Brain pericyte (primary cell): Measurements from ENCODE around the gene TENM4.

Experiments used
- DNase-seq: peaks from one replicate; pipeline ENCODE4 v3.0.0-alpha.2; 2012; ENCODE audit warnings: low read depth, low spot score

The TENM4 gene

DNA sequence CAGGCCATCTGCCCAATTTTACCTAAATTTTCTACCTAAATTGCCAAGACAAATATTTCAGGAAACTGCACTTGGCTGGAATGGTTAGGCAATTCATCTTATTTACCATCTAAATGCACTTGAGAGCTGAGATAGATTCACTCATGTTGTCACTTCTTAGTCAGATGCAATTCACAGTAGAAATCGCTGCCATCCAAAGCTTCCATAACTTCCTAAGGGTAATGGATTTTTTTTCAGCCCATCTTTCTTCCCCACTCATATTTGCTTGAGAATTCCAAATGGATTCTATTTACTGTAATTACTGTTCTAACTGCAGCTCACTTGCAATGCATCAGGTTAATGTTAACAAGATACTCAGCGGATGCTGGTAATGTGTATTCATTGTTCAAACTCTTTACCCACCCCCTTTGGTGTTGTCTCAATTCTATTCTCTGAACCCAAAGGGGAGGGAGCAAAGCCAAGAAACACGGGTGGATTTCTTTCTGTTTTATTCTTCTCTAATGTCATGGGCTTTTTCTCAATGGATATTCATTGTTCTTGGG is 96.0 kb downstream of the TENM4 start:
- DNase-seq, result no peak

- no peak for DNase-seq
These were observed 98.1 kb downstream of the TENM4 start for GRCh38 chr11:79342686-79343085.

GRCh38 chr11:79342236-79342635 is 98.6 kb downstream of the TENM4 start:
- no peak for DNase-seq

DNA sequence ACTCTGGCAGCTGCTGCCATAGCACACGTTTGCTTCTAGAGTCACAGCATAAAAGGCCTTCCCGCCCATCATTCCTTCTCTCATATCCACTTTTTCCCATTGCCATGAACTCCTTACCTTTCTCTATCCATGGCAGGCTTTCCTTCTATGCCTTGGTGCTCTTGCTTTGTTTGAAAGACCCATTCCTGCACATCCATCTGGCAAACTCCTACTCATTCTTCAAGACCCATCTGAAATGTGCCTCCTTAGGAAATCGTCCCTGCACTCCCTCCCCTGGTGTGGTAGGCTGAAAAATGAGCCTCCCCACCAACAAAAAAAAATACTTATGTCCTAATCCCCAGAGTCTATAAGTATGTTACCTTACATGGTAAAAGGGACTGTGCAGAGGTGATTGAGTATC is 100.3 kb downstream of the TENM4 start:
- no peak for DNase-seq

- DNase-seq, result no peak
These were observed 103.9 kb downstream of the TENM4 start for GRCh38 chr11:79336797-79337517.

- no peak for DNase-seq
These were observed 105.1 kb downstream of the TENM4 start for GRCh38 chr11:79335681-79336080.

GRCh38 chr11:79333355-79333754 is 107.5 kb downstream of the TENM4 start:
- DNase-seq, result no peak

DNA sequence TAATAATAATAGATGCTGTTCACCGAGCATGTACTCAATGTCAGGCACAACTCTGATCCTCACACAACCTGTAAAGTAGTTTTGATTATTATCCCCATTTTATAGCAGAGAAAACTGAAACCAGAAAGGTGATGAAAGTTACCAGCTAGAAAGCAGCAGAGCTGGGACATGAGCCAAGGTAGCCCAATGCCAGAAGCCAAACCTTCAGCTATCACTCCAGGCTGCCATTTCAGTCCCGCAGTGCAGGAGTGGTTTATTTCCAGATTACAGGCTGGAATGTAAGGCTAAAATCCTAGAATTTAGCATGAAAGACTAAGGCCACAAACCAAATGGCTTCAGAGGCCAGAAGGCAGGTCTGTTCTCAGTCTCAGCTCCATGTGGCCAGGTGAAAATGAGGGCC is 108.8 kb downstream of the TENM4 start:
- no peak for DNase-seq

- no peak for DNase-seq
These were observed 109.5 kb downstream of the TENM4 start for GRCh38 chr11:79331203-79331901.

GRCh38 chr11:79330651-79331050 is 110.2 kb downstream of the TENM4 start:
- DNase-seq, result no peak

DNA sequence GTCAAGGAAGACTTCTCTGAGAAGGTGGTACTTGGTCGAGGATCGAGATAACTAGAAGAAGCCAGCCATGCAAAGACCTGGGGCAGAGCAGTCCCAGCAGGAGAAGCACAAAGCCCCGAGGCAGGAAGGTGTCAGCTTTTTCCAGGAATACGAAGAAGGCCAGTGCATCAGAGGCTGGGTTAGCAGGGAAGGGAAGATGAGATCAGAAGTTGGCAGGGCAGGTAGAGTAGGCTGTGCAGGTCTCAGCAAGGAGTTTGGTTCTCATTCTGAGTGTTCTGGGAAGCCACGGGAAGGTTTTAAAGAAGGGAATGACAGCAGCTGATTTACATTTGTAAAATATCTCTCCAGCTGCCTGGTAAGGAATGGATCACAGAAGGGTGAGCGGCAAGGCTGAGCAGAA is 111.3 kb downstream of the TENM4 start:
- no peak for DNase-seq

GRCh38 chr11:79328402-79328801 is 112.4 kb downstream of the TENM4 start:
- no peak for DNase-seq

- DNase-seq, result no peak
These were observed 115.0 kb downstream of the TENM4 start for GRCh38 chr11:79325851-79326250.

- DNase-seq, result no peak
These were observed 119.6 kb downstream of the TENM4 start for GRCh38 chr11:79321263-79321662.

DNA sequence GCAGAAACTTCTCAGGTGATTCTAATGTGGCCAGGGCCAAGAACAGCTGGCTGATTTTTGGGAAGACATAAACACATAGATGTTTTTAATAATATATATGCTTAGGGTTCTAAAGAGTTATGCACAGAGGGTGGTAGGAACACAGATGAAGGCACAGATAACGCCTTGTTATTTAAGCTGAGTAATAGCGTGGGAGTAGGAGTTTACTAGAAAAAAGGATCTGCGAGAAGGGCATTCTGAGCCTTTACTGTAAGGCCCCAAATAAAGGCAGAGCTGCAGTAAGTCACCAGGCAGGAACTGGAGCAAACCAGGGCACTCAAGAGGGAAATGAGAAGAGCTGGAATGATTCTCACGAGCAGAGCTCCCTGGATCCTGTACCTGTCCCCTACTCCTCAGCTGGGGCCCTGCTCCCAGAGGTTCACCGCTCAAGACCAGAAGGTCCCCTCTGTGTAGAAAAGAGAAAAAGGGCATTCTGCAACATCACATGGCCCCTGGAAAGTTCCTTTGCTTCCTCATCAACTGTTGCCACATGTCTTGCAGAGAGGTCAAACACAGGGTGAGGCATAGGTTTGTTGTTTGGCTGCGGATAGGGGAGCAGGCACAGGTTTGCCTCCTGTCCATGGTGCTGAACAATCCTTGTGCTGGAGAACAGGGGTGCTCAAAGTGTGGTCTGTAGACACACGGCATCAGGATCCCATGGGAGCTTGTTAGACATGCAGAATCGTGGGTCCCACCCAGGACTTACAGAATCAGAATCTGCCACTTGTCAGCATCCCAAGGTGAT is 125.7 kb downstream of the TENM4 start:
- DNase-seq, result no peak

DNA sequence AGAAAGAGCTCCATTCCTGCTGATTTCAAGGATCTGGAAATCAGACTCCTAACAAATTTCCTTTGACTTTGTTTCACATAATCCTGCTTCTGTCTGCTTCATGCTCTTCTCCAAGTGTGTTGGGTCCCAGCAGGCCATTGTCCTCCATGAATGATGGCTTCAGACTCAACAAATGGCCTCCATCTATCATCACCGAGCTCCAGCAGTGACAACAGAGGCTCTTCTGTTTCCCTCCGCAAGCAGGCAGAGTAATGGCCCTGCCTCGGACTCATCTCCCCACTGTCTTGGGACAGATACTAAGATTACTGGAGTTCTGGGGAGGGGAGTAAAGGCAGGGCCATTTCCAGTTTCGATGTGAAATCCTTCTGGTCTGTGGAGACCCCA is 127.3 kb downstream of the TENM4 start:
- DNase-seq, result no peak

GRCh38 chr11:79312617-79313529 is 128.0 kb downstream of the TENM4 start:
- DNase-seq, result no peak

GRCh38 chr11:79311461-79311860 is 129.4 kb downstream of the TENM4 start:
- no peak for DNase-seq

DNA sequence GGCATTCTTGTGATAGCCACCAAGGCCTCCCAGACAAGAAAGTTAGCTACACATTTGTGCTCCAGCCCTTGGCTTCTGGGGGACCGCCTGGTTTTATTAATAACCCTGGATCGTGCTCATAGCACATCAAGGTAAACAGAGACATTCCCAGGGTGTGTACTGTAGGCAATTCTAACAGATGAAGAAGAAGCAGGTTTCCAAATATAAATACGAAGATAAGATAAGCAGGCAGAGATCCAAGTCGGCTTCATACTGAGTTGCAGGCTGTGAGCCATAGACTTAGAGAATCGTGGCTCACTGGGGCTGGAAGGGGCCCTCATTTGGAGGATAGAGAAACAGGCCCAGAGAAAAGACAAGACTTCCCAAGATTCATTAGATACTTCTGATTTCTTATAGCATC is 131.4 kb downstream of the TENM4 start:
- no peak for DNase-seq

DNA sequence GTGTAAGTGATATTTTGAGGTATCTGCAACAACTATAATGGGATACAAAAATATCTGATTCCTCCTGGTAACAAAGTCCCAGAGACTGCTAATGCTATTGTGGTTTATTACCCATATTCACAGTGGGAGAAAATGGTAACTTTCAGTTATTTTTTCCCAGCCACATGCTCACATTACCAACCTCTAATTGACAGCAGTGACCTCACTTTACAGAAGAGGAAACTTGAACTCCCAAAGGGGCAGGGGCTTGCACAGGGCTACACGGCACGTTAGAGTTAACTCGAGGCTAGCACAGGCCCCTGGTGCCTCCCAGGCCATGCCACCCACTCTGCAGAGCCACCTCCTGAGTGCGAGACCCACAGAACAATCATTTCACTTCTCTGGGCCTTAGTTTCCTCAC is 132.4 kb downstream of the TENM4 start:
- no peak for DNase-seq

GRCh38 chr11:79304599-79305212 is 136.1 kb downstream of the TENM4 start:
- no peak for DNase-seq
